ENCODE measurements around the gene TAF4.

TAF4 gene

DNA sequence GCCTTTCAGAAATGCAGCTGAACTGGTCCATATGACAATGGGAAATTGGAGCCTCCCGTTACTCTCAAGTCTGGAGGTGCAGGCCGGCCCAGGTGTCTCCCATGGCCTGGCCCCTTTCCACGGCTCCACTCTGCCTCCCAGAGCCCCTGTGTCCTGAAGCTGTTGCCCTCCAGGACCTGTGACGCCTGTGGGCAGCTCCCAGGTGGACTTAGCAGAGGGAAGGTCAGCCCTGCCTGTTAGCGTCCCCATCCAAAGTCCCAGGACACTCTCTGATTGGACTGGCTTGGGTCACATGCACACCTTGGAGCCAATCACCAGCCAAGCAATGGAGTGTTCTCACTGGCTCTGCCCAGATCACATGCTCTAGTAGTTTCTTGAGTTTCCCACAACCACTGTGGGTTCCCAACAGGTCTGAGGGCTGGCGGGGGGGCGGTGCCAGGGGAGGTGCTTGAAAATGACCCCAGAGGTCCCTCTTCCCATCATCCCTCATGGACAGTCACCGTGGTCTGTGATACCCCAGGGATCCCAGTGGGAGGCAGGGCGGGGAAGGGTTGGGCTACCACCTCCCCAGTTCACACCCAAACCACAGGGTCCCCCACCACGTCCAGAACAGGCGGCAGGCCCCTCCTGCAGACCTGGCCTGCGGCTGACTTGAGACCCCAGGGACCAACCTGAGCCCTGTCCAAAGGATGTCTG is 135.6 kb downstream of the TAF4 start:
- DNase-seq (ENCODE audit: low read depth, low spot score) = no peak
- Histone ChIP-seq H3K27me3 (ENCODE audit: control insufficient read depth, insufficient read depth, low read length) (no peaks in the 10 kb centered on the region), H3K4me1 (ENCODE audit: control insufficient read depth, insufficient read depth, low read length) (peaks cover 5% of the 10 kb centered on the region; the same call in 1 of the 2 replicates), H3K9me3 (ENCODE audit: control insufficient read depth, insufficient read depth, low read length) (no peaks in the 10 kb centered on the region), H3K36me3 (ENCODE audit: control insufficient read depth, insufficient read depth, low read length) (no peaks in the 10 kb centered on the region), H3K27ac (ENCODE audit: low read length) (no peak overlapping the region), H3K4me3 (ENCODE audit: low read length) (no peak overlapping the region)
- WGBS (ENCODE audit: insufficient coverage, insufficient read length) = no CpG with 5 or more reads among the region's 12 CpGs

DNA sequence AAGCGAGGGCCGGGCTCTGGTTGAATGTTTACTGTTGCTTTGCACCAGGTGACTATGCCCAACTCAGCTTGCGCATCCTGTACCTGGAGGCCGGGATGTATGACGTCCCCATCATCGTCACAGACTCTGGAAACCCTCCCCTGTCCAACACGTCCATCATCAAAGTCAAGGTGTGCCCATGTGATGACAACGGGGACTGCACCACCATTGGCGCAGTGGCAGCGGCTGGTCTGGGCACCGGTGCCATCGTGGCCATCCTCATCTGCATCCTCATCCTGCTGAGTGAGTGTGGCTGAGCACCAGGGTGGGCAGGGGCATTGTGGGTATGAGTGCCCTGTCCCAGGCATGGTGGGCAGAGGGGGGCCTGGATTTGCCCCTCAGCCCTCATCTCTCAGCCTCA is 136.1 kb downstream of the TAF4 start:
- Histone ChIP-seq H3K27ac (ENCODE audit: low read length) (no peak overlapping the region), H3K27me3 (ENCODE audit: control insufficient read depth, insufficient read depth, low read length) (no peaks in the 10 kb centered on the region), H3K9me3 (ENCODE audit: control insufficient read depth, insufficient read depth, low read length) (no peaks in the 10 kb centered on the region), H3K4me1 (ENCODE audit: control insufficient read depth, insufficient read depth, low read length) (0 out of 2 replicates have a peak, but pooled peaks cover 4% of the 10 kb centered on the region), H3K4me3 (ENCODE audit: low read length) (no peak overlapping the region), H3K36me3 (ENCODE audit: control insufficient read depth, insufficient read depth, low read length) (no peaks in the 10 kb centered on the region)
- DNase-seq (ENCODE audit: low read depth, low spot score) = no peak
- no CpG with 5 or more reads among the region's 12 CpGs for WGBS (ENCODE audit: insufficient coverage, insufficient read length)

DNA sequence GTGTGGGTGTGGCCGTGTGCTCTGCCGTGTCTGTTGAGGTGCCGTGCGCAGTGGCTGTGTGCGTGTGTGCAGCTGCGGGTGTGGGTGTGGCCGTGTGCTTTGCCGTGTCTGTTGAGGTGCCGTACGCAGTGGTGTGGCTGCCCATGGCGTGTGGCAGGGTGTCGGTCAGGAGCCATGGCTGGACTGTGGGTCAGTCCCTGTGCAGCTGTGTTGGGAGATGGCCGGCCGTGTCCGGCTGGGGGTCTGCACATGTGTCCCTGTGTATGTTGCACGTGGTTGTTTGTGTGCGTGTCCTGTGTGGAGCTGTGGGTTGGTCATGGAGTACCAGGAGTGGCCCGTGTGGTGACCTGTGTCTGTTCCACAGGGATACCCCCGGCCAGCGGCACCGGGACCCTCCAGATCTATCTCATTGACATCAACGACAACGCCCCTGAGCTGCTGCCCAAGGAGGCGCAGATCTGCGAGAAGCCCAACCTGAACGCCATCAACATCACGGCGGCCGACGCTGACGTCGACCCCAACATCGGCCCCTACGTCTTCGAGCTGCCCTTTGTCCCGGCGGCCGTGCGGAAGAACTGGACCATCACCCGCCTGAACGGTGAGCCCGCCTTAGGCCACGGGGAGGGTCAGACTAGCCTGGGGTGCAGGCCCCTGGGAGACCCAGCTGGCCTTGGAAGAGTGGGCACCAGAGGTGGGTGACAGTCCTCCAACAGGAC is 137.7 kb downstream of the TAF4 start:
- Histone ChIP-seq H3K4me3 (ENCODE audit: low read length) (no peak overlapping the region), H3K27ac (ENCODE audit: low read length) (no peak overlapping the region), H3K9me3 (ENCODE audit: control insufficient read depth, insufficient read depth, low read length) (no peaks in the 10 kb centered on the region), H3K27me3 (ENCODE audit: control insufficient read depth, insufficient read depth, low read length) (no peaks in the 10 kb centered on the region), H3K36me3 (ENCODE audit: control insufficient read depth, insufficient read depth, low read length) (no peaks in the 10 kb centered on the region), H3K4me1 (ENCODE audit: control insufficient read depth, insufficient read depth, low read length) (no peaks in the 10 kb centered on the region)
- WGBS (ENCODE audit: insufficient coverage, insufficient read length) = no CpG with 5 or more reads among the region's 43 CpGs
- no peak for DNase-seq (ENCODE audit: low read depth, low spot score)

DNA sequence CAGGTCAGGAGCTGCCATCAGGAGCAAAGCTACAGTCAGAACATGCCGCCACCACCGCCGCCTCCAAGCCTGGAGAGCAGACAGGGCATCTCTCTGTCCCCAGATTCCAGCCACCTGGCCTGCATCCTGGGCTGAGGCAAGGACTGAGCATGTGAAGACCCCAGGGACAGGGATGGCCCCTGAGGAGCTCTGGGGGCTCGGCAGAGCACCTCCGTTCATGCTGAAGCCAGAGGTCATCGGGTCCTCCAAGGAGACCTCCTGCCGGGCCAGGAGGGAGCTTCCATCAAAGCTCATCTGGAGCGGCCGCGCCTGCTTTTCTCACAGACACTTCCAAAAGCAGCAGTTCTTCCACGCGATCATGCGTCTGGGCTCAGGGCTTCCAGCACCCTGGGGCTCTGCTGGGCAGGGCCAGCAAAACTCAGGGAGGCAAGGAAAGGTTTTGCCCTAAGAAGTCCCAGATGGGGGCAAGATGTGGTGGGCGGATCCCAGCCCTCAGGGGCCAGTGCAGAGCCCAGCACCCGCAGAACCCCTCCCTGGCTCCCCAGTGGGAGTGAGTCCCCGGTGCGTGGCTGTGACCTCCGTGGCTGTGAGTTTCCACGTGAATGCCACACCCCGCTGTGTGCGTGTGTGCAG is 138.4 kb downstream of the TAF4 start:
- no peaks in the 10 kb centered on the region for H3K4me1 ChIP-seq (ENCODE audit: control insufficient read depth, insufficient read depth, low read length)
- no peak overlapping the region for H3K27ac ChIP-seq (ENCODE audit: low read length)
- WGBS (ENCODE audit: insufficient coverage, insufficient read length) = no CpG with 5 or more reads among the region's 21 CpGs
- DNase-seq (ENCODE audit: low read depth, low spot score) = no peak
- H3K36me3 ChIP-seq (ENCODE audit: control insufficient read depth, insufficient read depth, low read length) = no peaks in the 10 kb centered on the region
- H3K27me3 ChIP-seq (ENCODE audit: control insufficient read depth, insufficient read depth, low read length) = no peaks in the 10 kb centered on the region
- H3K9me3 ChIP-seq (ENCODE audit: control insufficient read depth, insufficient read depth, low read length) = no peaks in the 10 kb centered on the region
- H3K4me3 ChIP-seq (ENCODE audit: low read length) = no peak overlapping the region

DNA sequence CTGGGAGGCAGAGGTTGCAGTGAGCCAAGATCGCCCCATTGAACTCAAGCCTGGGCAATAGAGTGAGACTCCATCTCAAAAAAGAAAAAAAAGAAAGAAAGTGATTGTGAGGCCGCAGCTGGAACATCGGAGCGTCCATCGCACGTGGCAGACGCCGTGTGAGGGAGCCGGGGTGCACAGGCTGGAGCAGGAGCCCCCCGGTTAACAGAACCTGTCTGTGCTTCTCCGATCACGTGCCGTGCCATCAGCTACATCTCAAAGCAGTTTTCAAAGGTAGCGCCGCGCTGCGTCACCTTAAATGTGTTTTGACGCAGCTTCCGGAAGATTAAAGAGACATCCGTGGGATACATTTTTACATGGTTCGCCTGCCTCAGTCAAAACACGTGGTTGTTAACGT is 138.9 kb downstream of the TAF4 start:
- H3K27me3 ChIP-seq (ENCODE audit: control insufficient read depth, insufficient read depth, low read length) = no peaks in the 10 kb centered on the region
- H3K4me3 ChIP-seq (ENCODE audit: low read length) = no peak overlapping the region
- H3K4me1 ChIP-seq (ENCODE audit: control insufficient read depth, insufficient read depth, low read length) = no peaks in the 10 kb centered on the region
- no peak overlapping the region for H3K27ac ChIP-seq (ENCODE audit: low read length)
- DNase-seq (ENCODE audit: low read depth, low spot score) = no peak
- no peaks in the 10 kb centered on the region for H3K9me3 ChIP-seq (ENCODE audit: control insufficient read depth, insufficient read depth, low read length)
- WGBS (ENCODE audit: insufficient coverage, insufficient read length) = no CpG with 5 or more reads among the region's 23 CpGs
- no peaks in the 10 kb centered on the region for H3K36me3 ChIP-seq (ENCODE audit: control insufficient read depth, insufficient read depth, low read length)

DNA sequence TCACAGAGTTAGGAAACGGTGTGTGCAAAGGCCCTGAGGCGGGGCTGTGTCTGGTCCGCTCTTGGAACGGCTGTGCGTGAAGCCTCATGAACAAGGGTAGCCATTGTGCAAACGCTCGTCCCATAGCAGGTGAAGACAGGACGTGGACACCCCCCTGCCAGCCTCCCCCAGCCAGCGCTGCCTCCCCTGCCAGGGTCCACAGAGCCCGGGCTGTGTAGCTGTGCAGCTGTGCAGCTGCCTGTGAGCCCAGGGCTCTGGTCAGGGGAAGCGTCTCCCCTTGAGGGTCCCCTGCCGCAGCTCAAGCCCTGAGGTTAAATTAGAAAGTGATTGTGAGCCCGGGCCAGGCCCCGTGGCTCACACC is 139.4 kb downstream of the TAF4 start:
- Histone ChIP-seq H3K4me3 (ENCODE audit: low read length) (no peak overlapping the region), H3K27me3 (ENCODE audit: control insufficient read depth, insufficient read depth, low read length) (no peaks in the 10 kb centered on the region), H3K27ac (ENCODE audit: low read length) (no peak overlapping the region), H3K9me3 (ENCODE audit: control insufficient read depth, insufficient read depth, low read length) (no peaks in the 10 kb centered on the region), H3K36me3 (ENCODE audit: control insufficient read depth, insufficient read depth, low read length) (no peaks in the 10 kb centered on the region), H3K4me1 (ENCODE audit: control insufficient read depth, insufficient read depth, low read length) (no peaks in the 10 kb centered on the region)
- no peak for DNase-seq (ENCODE audit: low read depth, low spot score)
- WGBS (ENCODE audit: insufficient coverage, insufficient read length) = no CpG with 5 or more reads among the region's 14 CpGs

DNA sequence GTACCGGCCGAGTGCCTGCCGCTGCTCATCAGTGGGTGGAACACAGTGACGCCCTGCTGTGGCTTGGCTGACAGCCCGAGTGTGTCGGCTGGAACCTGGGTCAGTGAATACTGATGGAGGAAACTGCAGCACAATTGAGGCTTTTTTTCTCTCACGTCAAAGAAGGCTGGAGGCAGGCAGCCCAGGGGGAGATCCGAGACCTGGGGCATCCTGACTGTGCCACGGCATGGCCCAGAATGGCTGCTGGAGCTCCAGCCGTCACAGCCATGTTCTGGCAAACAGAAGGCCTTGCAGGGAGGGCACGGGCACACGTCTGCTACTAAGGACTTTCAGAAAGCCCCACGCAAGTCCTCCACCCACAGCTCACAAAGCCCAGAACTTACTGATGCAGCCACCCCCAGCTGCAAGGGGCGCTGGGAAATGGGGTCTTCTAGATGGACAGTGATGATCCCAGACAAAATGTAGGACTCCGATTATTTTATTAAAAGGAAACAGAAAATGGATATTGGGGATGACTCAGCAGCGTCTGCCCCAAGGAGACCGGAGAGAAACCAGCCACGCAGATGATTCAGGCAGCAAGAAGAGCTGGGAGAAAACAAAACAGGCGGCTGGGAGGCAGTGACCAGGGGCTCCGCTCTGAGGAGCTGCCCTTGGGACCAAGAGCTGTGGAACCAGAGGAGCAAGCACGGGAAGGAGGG is 140.0 kb downstream of the TAF4 start:
- H3K9me3 ChIP-seq (ENCODE audit: control insufficient read depth, insufficient read depth, low read length) = no peaks in the 10 kb centered on the region
- H3K4me3 ChIP-seq (ENCODE audit: low read length) = no peak overlapping the region
- H3K27ac ChIP-seq (ENCODE audit: low read length) = no peak overlapping the region
- no peak for DNase-seq (ENCODE audit: low read depth, low spot score)
- WGBS (ENCODE audit: insufficient coverage, insufficient read length) = no CpG with 5 or more reads among the region's 21 CpGs
- H3K27me3 ChIP-seq (ENCODE audit: control insufficient read depth, insufficient read depth, low read length) = no peaks in the 10 kb centered on the region
- no peaks in the 10 kb centered on the region for H3K36me3 ChIP-seq (ENCODE audit: control insufficient read depth, insufficient read depth, low read length)
- no peaks in the 10 kb centered on the region for H3K4me1 ChIP-seq (ENCODE audit: control insufficient read depth, insufficient read depth, low read length)

DNA sequence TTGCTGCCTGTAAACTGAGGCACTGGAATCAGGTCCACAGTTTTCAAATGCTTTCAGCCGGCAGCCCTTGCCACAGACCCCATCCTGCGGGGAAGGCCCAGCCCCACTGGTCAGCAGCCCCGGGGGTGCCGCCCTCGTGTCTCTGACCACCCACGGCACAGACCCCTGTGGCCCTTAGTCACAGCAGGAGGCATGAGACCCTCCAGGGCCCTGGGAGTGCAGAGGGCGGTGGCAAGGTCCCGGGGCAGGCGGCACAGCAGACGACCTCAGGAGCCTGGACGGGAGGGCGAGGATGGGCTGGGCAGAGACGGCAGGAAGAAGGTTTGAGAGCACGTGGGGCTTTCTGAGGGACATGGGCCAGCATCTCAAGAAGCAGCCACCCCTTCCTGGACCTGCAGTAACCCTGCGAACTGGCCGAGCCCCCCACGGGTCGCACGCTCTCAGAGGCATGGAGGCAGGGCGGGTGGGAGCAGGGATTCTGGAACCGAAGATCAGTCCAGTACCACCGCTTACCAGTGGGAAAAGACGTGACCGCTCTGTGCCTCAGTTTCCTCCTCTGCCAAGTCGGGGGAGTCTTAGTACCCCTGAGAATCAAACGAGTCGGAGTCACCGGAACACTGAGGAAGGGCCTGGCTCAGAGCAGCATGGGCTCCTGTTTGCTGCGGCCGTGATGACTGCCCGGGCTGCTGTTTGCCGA is 140.7 kb downstream of the TAF4 start:
- Histone ChIP-seq H3K27me3 (ENCODE audit: control insufficient read depth, insufficient read depth, low read length) (no peaks in the 10 kb centered on the region), H3K9me3 (ENCODE audit: control insufficient read depth, insufficient read depth, low read length) (no peaks in the 10 kb centered on the region), H3K4me3 (ENCODE audit: low read length) (no peak overlapping the region), H3K4me1 (ENCODE audit: control insufficient read depth, insufficient read depth, low read length) (no peaks in the 10 kb centered on the region), H3K36me3 (ENCODE audit: control insufficient read depth, insufficient read depth, low read length) (no peaks in the 10 kb centered on the region), H3K27ac (ENCODE audit: low read length) (no peak overlapping the region)
- DNase-seq (ENCODE audit: low read depth, low spot score) = no peak
- no CpG with 5 or more reads among the region's 32 CpGs for WGBS (ENCODE audit: insufficient coverage, insufficient read length)

Measured in iPS DF 6.9 (cell line).